Psoas muscle (tissue), 8 donors: ENCODE measurements around the gene SERPINB5. TPM values are rescaled to one million over a fixed set of nuclear protein-coding genes. Genes with fewer than 3 reads are reported as not detected.

Source experiments
- ATAC-seq, 4 donors: fragments of 200-7000 bp; cut with Tn5 transposase; one replicate each; pipeline ENCODE4 v1.9.1; 2020; ENCODE audit warnings: moderate library complexity in 3 of 4, mild to moderate bottlenecking in 2 of 4
- DNase-seq, 2 donors: peaks; one replicate each; pipeline ENCODE4 v3.0.0-alpha.2; 2020
- H3K27ac ChIP-seq: fragments of 200-600 bp; one replicate; pipeline ENCODE4 v1.8.0; 2022
- H3K27me3 ChIP-seq, 3 donors: fragments of 200-600 bp in 1 of 3; one replicate each; pipeline versions ENCODE4 v1.6.1 to v1.8.0; 2013 to 2022; ENCODE audit warnings: low read length in 2 of 3, mild to moderate bottlenecking in 2 of 3, moderate library complexity in 1 of 3; ENCODE audit not compliant: insufficient read depth in 3 of 3
- H3K36me3 ChIP-seq, 2 donors: fragments of 200-600 bp in 1 of 2; one replicate each; pipeline versions ENCODE4 v1.6.1 to v1.8.0; 2013 to 2022; ENCODE audit warnings: low read depth in 1 of 2, mild to moderate bottlenecking in 1 of 2, moderate library complexity in 1 of 2; ENCODE audit not compliant: insufficient read depth in 1 of 2
- H3K4me1 ChIP-seq: fragments of 200-600 bp; one replicate; pipeline ENCODE4 v1.8.0; 2022
- H3K4me3 ChIP-seq: fragments of 200-600 bp; one replicate; pipeline ENCODE4 v1.8.0; 2022; ENCODE audit warnings: mild to moderate bottlenecking
- H3K9me3 ChIP-seq: fragments of 200-600 bp; one replicate; pipeline ENCODE4 v1.8.0; 2022
- WGBS, 3 donors: extraction: QIAGEN DNeasy Blood & Tissue Kit; methylation state at CpG; one replicate each; pipeline versions ENCODE4 v1.1.6 to v1.1.7; 2013; 5-methylcytosine and 5-hydroxymethylcytosine counted together
- intact Hi-C, 2 donors: fragments of 100-400 bp; cut with DNase I; formaldehyde crosslinking; loops; one replicate each; pipeline versions ENCODE4 v1.11.0 to v1.14.2; 2022
- polyA plus RNA-seq, 3 donors: library from polyadenylated mRNA; stranded (reverse); fragments of 200-250 nt; gene quantifications; one replicate each; pipeline ENCODE4 v1.2.3, GENCODE V29; 2013
- total RNA-seq, 4 donors: library from RNA; stranded (reverse); fragmentation: NEBNext Ultra II Directional in 2 of 4; extraction: Animal tissue kit (Norgen Biotek cat#: 25700) in 2 of 4; gene quantifications; one replicate each; pipeline versions ENCODE4 v1.2.1 to v1.2.4, GENCODE V29; 2021 to 2023
- TF ChIP-seq, protein P1 (sequence below): fragments of 200-600 bp; IDR thresholded peaks from one replicate; pipeline ENCODE4 v1.8.0; 2022; ENCODE audit warnings: antibody characterized with exemption
- donor health status: healthy with polysubstance abuse.
- donor health status: DM: no; HTN: no; CAD: no; lungs with moderate emphysema.
- donor health status: Bipolar disorder and iron deficiency.
- donor health status: healthy.
- donor health status: DM: yes; HTN: yes; CAD: no.
- donor health status: DM: no; HTN: no; CAD: no.
- donor health status: DM: no; HTN: no; CAD: no.
- donor health status: DM: yes; HTN: yes; CAD: no.

Gene SERPINB5
- total and polyA plus RNA-seq, 7 donors: 0.03 TPM; not detected in 5

DNA sequence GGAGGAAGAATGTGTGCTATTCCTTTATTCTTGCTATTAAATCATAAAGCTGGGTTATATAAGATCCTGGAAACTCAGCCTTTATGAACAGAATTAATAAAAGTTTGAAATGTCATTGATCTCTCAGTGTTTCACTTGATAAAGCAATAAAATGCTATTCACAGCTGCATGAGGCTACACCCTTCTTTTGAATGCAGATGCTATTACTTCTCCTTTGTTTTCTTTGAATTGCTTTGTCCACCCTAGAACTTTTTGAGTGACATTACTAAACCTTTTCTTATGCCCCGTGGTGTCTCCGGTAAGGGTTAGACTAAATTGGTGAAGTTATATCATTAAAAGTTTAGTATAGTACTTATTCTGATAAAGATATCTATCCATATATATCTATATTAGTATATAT is 18.9 kb downstream of the SERPINB5 start:
- no peak for ATAC-seq
- intact Hi-C loops: no loop called here
- Histone ChIP-seq H3K9me3 (no peaks in the 10 kb centered on the region), H3K27ac (no peak overlapping the region), H3K4me1 (no peaks in the 10 kb centered on the region), H3K27me3 (no peaks in the 10 kb centered on the region), H3K36me3 (no peaks in the 10 kb centered on the region), H3K4me3 (no peak overlapping the region)
- 89 to 95% (median 92%) methylated on average over 2 of the region's 2 CpGs for WGBS, 3 donors
- no peak for DNase-seq
- TF ChIP-seq, protein P1, sequence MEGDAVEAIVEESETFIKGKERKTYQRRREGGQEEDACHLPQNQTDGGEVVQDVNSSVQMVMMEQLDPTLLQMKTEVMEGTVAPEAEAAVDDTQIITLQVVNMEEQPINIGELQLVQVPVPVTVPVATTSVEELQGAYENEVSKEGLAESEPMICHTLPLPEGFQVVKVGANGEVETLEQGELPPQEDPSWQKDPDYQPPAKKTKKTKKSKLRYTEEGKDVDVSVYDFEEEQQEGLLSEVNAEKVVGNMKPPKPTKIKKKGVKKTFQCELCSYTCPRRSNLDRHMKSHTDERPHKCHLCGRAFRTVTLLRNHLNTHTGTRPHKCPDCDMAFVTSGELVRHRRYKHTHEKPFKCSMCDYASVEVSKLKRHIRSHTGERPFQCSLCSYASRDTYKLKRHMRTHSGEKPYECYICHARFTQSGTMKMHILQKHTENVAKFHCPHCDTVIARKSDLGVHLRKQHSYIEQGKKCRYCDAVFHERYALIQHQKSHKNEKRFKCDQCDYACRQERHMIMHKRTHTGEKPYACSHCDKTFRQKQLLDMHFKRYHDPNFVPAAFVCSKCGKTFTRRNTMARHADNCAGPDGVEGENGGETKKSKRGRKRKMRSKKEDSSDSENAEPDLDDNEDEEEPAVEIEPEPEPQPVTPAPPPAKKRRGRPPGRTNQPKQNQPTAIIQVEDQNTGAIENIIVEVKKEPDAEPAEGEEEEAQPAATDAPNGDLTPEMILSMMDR: no peak

DNA sequence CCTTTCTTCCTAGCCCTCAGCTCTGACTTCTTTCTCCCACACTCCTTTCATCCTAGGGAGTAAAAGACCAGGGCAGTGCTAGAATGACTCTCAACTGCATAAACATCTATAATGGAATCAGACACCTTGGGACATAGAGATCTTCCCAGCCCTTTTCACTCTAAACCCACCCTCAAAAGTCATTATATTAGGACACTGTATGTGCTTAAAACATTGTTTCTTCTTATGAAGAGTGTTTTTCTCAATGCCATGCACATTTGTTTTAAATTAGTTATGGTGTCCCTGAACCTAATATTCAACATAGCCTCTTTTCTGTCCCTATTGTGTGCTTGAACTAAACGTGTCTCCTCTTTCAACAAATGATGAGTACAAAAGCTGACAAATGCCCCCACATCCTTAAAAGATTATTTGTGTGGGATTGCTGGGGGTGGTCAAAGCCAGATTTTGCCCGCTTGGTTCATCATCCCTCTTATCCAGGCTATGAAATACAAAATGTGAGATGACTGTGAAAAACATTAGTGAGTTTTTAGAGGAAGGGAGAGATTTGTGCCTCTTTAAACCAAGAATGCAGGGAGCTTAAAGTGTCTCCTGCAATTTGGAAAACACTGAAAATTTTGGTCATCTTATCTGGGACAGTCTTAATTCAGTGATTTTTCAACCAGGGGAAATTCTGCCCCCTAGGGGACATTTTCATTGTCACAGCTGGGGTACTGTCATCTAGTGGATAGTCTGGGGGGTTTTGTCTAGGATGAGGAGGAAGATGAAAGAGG is 29.0 kb downstream of the SERPINB5 start:
- no peaks in the 10 kb centered on the region for H3K27me3 ChIP-seq
- no peak for ATAC-seq
- DNase-seq: no peak
- H3K27ac ChIP-seq: no peak overlapping the region
- 29 to 60% (median 32%) methylated on average over 2 of the region's 2 CpGs for WGBS, 3 donors
- no peaks in the 10 kb centered on the region for H3K36me3 ChIP-seq
- TF ChIP-seq, protein P1: peak; percentile 15
- intact Hi-C loops: no loop called here
- no peak overlapping the region for H3K4me3 ChIP-seq
- no peaks in the 10 kb centered on the region for H3K4me1 ChIP-seq
- H3K9me3 ChIP-seq: no peaks in the 10 kb centered on the region

DNA sequence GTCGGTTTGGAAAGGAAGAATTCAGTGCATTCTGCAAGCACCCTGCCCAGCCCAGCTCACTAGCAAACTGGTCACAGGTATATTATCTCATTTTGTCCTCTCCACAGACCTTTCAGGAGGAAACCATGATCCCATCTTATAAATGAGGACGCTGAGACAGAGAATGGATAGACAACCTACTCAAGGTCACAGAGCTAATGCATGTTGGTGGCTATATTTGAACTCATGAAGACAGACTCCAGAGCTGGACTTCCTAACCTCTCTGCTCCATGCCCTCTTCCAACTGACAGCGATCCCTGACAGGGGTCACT is 29.5 kb downstream of the SERPINB5 start:
- no peak for DNase-seq
- WGBS, 3 donors: 50 to 65% (median 65%) methylated on average over 3 of the region's 3 CpGs

DNA sequence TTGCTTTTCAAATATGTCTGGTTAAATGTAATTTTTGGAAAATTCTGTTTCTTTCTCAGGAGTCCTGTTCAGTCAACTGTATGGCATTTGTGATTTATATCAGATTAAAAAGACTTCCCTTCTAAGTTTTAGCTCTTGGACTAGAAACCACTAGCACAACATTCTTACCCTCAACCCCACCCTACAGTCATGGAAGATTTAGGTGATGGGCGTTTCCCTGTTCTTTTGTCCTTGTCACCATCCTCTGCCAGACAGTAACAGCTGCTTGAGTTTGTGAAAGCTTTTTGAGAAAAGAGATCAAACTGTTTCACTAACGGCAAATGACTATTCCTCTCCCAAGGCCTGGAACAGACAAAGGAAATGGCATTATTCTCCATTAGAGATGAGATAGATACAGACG is 31.8 kb downstream of the SERPINB5 start:
- TF ChIP-seq, protein P1: no peak
- DNase-seq: no peak
- no peak overlapping the region for H3K4me3 ChIP-seq
- no peaks in the 10 kb centered on the region for H3K4me1 ChIP-seq
- no peak overlapping the region for H3K27ac ChIP-seq
- no peaks in the 10 kb centered on the region for H3K9me3 ChIP-seq
- H3K27me3 ChIP-seq: no peaks in the 10 kb centered on the region
- no peak for ATAC-seq
- intact Hi-C loops: no loop called here
- no peaks in the 10 kb centered on the region for H3K36me3 ChIP-seq
- 14 to 23% (median 23%) methylated on average over 3 of the region's 3 CpGs for WGBS, 3 donors

More for the DNA sequence above, 29.5 kb downstream of the SERPINB5 start:
- Histone ChIP-seq H3K36me3 (no peaks in the 10 kb centered on the region), H3K27ac (no peak overlapping the region), H3K27me3 (no peaks in the 10 kb centered on the region), H3K4me1 (no peaks in the 10 kb centered on the region), H3K9me3 (no peaks in the 10 kb centered on the region), H3K4me3 (no peak overlapping the region)
- ATAC-seq: no peak
- intact Hi-C loops: no loop called here
- TF ChIP-seq, protein P1: no peak

DNA sequence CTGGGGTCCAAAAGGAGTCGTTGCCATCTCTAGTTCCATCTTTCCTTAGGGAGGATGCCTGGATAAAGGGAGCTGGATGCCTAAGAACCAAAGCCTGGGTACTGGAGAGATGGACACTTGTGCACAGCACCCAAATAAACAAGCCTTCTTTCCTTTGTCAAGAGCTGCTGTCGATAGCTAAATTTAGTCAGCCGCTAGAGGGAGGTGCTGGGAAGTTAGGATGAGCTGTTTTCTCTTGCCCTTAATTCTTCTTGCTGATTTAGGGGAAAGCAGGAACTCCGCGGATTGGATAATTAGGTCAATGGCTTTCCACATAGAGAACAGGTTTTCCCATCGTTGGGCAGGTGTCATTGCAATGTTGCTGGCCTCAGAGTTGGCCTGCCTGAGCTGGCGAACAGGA is 34.5 kb downstream of the SERPINB5 start:
- TF ChIP-seq, protein P1: no peak
- no peaks in the 10 kb centered on the region for H3K9me3 ChIP-seq
- H3K27ac ChIP-seq: no peak overlapping the region
- WGBS, 3 donors: 29% methylated on average over 7 of the region's 7 CpGs
- no peaks in the 10 kb centered on the region for H3K4me1 ChIP-seq
- H3K36me3 ChIP-seq: no peaks in the 10 kb centered on the region
- ATAC-seq (no peak), DNase-seq (no peak)
- no peaks in the 10 kb centered on the region for H3K27me3 ChIP-seq
- no peak overlapping the region for H3K4me3 ChIP-seq
- intact Hi-C loops: no loop called here
